ENCODE data around the gene WDR6. TPM values are rescaled to one million over a fixed set of nuclear protein-coding genes. Genes with fewer than 3 reads are reported as not detected.

Gene WDR6
- total RNA-seq, 1 donor from 2014 or later, result 79.0 TPM

DNA sequence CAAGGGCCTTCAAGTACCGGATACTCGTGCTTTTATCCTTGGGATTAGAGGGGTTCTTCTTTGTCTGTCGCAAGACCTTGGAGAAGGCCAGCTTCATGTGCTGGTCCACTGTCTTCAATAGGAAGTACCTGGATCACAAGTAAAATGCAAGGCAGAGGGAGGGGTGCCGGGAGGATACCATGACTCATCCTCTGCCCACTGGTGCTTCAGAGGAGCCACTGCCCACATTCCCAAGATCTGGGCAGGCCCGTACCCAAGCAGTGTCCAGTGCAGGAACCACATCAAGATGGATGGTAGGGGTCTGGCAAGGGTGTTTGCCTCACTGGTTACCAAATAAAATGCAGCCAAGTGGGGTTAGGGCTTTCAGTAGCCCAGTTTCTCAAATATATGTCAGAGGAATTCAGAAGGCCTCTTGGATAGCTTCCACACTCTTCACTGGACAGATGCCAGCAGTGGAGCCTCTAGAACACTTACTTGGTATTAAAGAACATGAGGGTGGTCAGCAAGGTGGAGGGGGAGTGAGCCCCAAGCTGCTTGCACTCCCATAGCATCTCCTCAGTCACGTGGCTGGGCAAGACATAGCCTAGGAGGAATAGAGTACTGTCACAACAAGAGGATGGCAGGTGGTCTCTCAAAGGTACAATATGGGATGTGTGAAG, 25.6 kb downstream of the WDR6 start:
- Histone ChIP-seq H3K27me3 (ENCODE audit: low read depth) (no peaks in the 10 kb centered on the region), H3K4me1 (peaks cover 34% of the 10 kb centered on the region), H3K9me3 (replicated peaks) (no peaks in the 10 kb centered on the region), H3K4me3 (no peak overlapping the region), H3K27ac (replicated peaks) (no peak overlapping the region), H3K36me3 (peaks cover 73% of the 10 kb centered on the region)
- DNase-seq, result no peak
- intact Hi-C loops (cut with micrococcal nuclease), result no loop called here
- TF ChIP-seq, protein P1, sequence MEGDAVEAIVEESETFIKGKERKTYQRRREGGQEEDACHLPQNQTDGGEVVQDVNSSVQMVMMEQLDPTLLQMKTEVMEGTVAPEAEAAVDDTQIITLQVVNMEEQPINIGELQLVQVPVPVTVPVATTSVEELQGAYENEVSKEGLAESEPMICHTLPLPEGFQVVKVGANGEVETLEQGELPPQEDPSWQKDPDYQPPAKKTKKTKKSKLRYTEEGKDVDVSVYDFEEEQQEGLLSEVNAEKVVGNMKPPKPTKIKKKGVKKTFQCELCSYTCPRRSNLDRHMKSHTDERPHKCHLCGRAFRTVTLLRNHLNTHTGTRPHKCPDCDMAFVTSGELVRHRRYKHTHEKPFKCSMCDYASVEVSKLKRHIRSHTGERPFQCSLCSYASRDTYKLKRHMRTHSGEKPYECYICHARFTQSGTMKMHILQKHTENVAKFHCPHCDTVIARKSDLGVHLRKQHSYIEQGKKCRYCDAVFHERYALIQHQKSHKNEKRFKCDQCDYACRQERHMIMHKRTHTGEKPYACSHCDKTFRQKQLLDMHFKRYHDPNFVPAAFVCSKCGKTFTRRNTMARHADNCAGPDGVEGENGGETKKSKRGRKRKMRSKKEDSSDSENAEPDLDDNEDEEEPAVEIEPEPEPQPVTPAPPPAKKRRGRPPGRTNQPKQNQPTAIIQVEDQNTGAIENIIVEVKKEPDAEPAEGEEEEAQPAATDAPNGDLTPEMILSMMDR (IDR thresholded peaks at IDR 0.05; ENCODE audit: borderline replicate concordance), result no peak

DNA sequence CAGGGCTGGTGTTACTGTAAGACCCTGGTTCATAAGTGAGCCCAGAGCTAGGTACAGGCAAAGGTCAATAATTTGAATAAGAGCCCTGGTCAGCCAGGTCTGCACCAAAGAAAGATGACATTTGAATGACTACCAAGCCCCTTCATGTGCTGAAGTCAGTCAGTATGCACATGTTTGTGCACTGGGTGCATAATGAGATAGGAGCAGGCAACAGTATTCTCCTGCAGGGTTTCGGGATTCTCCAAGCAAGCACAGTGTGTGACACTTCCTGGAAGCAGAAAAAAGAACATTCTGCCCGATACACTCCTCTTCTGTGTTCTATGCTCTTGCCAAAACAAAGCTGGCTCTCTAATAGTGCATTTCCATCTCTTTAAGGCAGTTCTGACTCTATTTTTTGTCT, 27.5 kb downstream of the WDR6 start:
- Histone ChIP-seq H3K27ac (replicated peaks) (no peak overlapping the region), H3K4me1 (peaks cover 18% of the 10 kb centered on the region), H3K36me3 (peaks cover 92% of the 10 kb centered on the region), H3K4me3 (no peak overlapping the region), H3K9me3 (replicated peaks) (no peaks in the 10 kb centered on the region), H3K27me3 (ENCODE audit: low read depth) (no peaks in the 10 kb centered on the region)
- no peak for DNase-seq
- TF ChIP-seq, protein P1 (IDR thresholded peaks at IDR 0.05; ENCODE audit: borderline replicate concordance), result no peak
- intact Hi-C loops (cut with micrococcal nuclease), result no loop called here

DNA sequence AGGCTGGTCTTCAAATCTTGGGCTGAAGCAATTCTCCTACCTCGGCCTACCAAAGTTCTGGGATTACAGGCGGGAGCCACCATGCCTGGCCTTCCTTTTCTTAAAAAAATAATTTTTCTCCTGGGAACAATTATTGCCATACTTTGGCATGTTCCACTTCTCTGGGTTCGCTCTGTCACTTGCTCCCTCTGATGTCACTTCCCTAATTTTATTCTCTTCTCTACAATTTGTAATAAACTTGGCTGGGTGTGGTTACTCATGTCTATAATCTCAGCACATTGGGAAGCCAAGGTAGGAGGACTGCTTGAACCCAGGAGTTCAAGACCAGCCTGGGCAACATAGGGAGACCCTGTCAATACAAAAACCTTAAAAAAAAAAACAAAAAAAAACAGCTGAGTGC, 28.1 kb downstream of the WDR6 start:
- no peak overlapping the region for H3K4me3 ChIP-seq
- no peak for DNase-seq
- H3K9me3 ChIP-seq (replicated peaks), result no peaks in the 10 kb centered on the region
- H3K27me3 ChIP-seq (ENCODE audit: low read depth), result no peaks in the 10 kb centered on the region
- H3K4me1 ChIP-seq, result peaks cover 14% of the 10 kb centered on the region
- intact Hi-C loops (cut with micrococcal nuclease), result no loop called here
- TF ChIP-seq, protein P1 (IDR thresholded peaks at IDR 0.05; ENCODE audit: borderline replicate concordance), result no peak
- peaks cover 94% of the 10 kb centered on the region for H3K36me3 ChIP-seq
- H3K27ac ChIP-seq (replicated peaks), result no peak overlapping the region

DNA sequence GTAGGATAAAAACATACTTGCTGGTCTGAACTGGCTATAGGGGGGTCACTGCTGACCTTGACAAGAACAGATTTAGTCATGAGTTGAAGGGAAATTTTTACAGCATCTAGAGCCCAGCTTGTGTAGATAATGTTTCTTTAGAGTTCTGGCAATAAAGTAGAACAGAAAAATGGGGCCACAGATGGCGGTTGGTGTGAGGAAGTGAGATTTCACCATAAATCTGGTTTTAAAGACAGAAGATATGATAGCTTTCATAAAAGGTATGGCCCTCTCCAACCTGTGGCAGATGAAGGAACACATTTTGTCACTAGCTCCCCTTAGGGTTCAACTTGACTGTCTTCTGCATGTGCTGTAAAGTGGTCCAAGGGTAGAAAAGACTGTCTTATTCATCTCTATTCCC, 46.4 kb downstream of the WDR6 start:
- no peak for DNase-seq
- intact Hi-C loops (cut with micrococcal nuclease), result no loop called here
- no peaks in the 10 kb centered on the region for H3K27me3 ChIP-seq (ENCODE audit: low read depth)
- no peak overlapping the region for H3K4me3 ChIP-seq
- H3K4me1 ChIP-seq, result no peaks in the 10 kb centered on the region
- no peaks in the 10 kb centered on the region for H3K9me3 ChIP-seq (replicated peaks)
- TF ChIP-seq, protein P1 (IDR thresholded peaks at IDR 0.05; ENCODE audit: borderline replicate concordance), result no peak
- no peak overlapping the region for H3K27ac ChIP-seq (replicated peaks)
- H3K36me3 ChIP-seq, result peaks cover 69% of the 10 kb centered on the region

DNA sequence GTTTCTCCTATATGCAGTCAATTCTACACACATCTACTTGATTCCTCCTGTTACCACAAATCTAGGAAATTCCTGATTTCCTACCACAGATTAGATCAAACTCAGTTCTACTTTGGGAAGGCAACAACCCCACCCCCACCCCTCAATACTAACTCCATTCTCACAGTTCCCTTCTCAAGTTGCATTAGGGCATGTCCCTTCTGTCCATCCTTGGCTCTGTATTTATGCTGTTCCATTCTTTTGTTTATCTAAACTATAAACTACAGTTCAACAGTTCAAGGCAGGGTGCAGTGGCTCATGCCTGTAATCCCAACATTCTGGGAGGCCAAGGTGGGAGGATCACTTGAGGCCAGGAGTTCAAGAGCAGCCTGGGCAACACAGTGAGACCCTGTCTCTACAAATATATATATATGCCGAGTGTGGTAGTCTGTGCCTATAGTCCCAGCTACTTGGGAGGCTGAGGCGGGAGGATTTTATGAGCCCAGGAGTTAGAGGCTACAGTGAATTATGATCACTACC, 47.2 kb downstream of the WDR6 start:
- Histone ChIP-seq H3K4me1 (no peaks in the 10 kb centered on the region), H3K36me3 (peaks cover 69% of the 10 kb centered on the region), H3K9me3 (replicated peaks) (no peaks in the 10 kb centered on the region), H3K4me3 (no peak overlapping the region), H3K27ac (replicated peaks) (no peak overlapping the region), H3K27me3 (ENCODE audit: low read depth) (no peaks in the 10 kb centered on the region)
- TF ChIP-seq, protein P1 (IDR thresholded peaks at IDR 0.05; ENCODE audit: borderline replicate concordance), result no peak
- intact Hi-C loops (cut with micrococcal nuclease), result no loop called here
- DNase-seq, result no peak
